HCT116 (cell line): ENCODE data around the gene IMMP2L.

ENCODE experiments used
- EZH2 ChIP-seq: fragments of 200-600 bp; sonication (generic); IDR thresholded peaks from 2 replicates; pipeline ENCODE4 v1.6.1; 2017; ENCODE audit warnings: antibody characterized with exemption, mixed run types
- POLR2A ChIP-seq: IDR thresholded peaks from 2 replicates; pipeline ENCODE4 v1.7.0; 2011; ENCODE audit warnings: borderline replicate concordance; ENCODE audit not compliant: insufficient read depth, insufficient read length; ENCODE audit errors: extremely low read depth
- REST ChIP-seq: IDR thresholded peaks from 2 replicates; pipeline ENCODE4 v1.6.1; 2012; ENCODE audit warnings: low read depth
- ZNF274 ChIP-seq: fragments of 200-500 bp; sonication (Bioruptor generic); IDR thresholded peaks from 2 replicates; pipeline ENCODE4 v1.6.1; 2014; ENCODE audit warnings: mild to moderate bottlenecking, low read depth, low read length, inconsistent platforms
- TF ChIP-seq, protein P1 (sequence below), 3 experiments: fragments of 200-600 bp in 1 of 3; sonication (generic) in 1 of 3; IDR thresholded peaks in 2 of 3; conservative IDR thresholded peaks in 1 of 3; 2 replicates each; pipeline ENCODE4 v1.5.1; 2012 to 2017; ENCODE audit warnings: low read depth in 2 of 3, low read length in 2 of 3, antibody characterized with exemption in 1 of 3, borderline replicate concordance in 1 of 3, control low read depth in 1 of 3, mild to moderate bottlenecking in 1 of 3, mixed read lengths in 1 of 3, mixed run types in 1 of 3, moderate library complexity in 1 of 3; ENCODE audit not compliant: insufficient read depth in 1 of 3
- TF ChIP-seq, protein P2 (sequence below): IDR thresholded peaks from 2 replicates; pipeline ENCODE4 v1.6.1; 2012

- TF ChIP-seq, protein P1, sequence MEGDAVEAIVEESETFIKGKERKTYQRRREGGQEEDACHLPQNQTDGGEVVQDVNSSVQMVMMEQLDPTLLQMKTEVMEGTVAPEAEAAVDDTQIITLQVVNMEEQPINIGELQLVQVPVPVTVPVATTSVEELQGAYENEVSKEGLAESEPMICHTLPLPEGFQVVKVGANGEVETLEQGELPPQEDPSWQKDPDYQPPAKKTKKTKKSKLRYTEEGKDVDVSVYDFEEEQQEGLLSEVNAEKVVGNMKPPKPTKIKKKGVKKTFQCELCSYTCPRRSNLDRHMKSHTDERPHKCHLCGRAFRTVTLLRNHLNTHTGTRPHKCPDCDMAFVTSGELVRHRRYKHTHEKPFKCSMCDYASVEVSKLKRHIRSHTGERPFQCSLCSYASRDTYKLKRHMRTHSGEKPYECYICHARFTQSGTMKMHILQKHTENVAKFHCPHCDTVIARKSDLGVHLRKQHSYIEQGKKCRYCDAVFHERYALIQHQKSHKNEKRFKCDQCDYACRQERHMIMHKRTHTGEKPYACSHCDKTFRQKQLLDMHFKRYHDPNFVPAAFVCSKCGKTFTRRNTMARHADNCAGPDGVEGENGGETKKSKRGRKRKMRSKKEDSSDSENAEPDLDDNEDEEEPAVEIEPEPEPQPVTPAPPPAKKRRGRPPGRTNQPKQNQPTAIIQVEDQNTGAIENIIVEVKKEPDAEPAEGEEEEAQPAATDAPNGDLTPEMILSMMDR (IDR thresholded peaks at IDR 0.05 in 2 of 3, conservative IDR thresholded peaks at IDR 0.05 in 1 of 3; ENCODE audit: borderline replicate concordance in 1 of 3, insufficient read depth in 1 of 3, low read depth in 2 of 3, low read length in 2 of 3) = no peak
- TF ChIP-seq, protein P2, sequence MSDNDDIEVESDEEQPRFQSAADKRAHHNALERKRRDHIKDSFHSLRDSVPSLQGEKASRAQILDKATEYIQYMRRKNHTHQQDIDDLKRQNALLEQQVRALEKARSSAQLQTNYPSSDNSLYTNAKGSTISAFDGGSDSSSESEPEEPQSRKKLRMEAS = no peak
- TF ChIP-seq EZH2 (no peak), POLR2A (no peak), ZNF274 (no peak), REST (no peak)
Measured at GRCh38 chr7:111038185-111038584, 524.1 kb downstream of the IMMP2L start.
